GOT3 (cell line): ENCODE data around the gene TVP23C.
"Not testable (repeated sequence)": the region's sequence is repeated elsewhere in the genome, so short reads cannot be mapped to it uniquely, and the experiment has no call there.

Experiments used
- DNase-seq: peaks from one replicate; lab custom pipeline; 2025; ENCODE audit warnings: mixed read lengths; lab: John Stamatoyannopoulos, UW

TVP23C gene

DNA sequence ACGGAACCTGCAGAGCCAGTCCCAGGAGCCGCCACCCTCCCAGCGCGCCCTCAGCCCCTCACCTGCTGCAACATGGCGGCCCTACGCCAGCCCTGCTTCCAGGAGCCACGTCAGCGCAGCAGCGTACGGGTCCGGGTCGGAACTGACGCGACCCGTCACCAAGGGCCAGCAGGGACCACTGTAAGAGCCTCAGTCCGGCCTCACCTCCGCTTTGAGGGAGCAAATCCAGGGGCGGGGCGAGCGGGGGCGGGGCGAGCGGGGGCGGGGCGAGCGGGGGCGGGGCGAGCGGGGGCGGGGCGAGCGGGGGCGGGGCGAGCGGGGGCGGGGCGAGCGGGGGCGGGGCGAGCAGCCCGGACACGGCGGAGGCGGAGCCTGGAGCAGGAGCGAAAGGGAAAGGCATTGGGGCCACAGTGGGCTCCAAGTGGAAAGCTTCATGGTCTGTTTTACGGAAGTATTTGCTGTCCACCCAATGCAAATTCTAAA lies at the start of gene TVP23C:
Gene TVP23C (minus strand): TSS at position 109 of the 483 bp plus-strand sequence. CDS start 35 bp downstream, at position 74.
- DNase-seq = peak; percentile 24

DNA sequence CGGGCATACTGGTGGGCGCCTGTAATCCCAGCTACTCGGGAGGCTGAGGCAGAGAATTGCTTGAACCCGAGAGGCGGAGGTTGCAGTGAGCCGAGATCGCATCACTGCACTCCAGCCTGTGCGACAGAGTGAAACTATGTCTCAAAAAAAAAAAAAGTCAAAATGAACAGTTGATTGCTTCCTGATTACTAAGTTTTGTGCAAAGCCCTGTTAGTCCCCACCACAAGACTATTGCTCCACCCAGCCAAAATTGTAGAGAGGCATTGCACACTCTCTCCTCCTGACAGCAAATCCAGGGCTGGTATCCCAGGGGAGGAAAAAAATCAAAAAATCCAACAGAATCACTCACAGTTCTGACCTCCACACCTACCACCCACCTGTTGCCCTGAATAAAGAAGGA lies 29.7 kb upstream of the TVP23C start:
- DNase-seq = not testable (repeated sequence)

DNA sequence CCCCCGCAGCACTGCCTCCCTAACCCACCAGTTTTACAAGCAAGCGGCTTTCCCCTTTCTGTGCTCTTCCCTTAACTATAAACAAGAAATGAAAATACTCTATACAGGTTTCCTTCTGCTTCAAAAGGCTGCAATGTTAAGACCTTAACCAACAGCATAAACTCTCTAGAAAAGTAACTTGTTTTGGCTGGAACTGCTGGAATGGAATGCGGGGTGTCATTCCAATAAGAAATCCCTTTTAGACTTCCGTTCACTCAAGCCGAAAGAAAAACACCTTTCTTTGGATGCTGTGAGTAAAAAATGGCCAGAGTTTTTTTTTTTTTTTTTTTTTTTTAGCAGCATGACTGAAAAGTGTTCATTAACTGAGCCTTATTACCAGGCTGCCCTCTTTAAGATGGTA lies 28.7 kb upstream of the TVP23C start:
- DNase-seq = not testable (repeated sequence)

DNA sequence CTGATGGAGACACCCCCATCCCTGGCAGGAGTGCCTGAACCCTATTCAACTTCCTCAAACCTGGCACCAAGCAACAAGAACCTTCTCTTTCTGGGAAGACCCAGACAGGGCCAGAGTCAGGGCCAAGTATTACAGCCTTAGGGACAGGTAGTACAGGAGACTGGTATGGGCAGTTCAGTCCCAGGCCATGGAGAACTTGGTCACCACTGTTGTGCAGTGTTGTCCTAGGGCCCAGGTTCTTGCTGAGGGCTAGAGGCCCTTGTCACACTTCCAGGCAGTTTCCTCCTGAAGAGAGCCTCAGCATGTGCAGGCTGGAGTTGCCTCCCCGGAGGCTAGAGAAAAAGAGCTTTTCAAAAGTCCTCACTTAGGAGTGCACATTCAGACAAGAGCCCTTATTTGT lies 27.6 kb upstream of the TVP23C start:
- DNase-seq = not testable (repeated sequence)

DNA sequence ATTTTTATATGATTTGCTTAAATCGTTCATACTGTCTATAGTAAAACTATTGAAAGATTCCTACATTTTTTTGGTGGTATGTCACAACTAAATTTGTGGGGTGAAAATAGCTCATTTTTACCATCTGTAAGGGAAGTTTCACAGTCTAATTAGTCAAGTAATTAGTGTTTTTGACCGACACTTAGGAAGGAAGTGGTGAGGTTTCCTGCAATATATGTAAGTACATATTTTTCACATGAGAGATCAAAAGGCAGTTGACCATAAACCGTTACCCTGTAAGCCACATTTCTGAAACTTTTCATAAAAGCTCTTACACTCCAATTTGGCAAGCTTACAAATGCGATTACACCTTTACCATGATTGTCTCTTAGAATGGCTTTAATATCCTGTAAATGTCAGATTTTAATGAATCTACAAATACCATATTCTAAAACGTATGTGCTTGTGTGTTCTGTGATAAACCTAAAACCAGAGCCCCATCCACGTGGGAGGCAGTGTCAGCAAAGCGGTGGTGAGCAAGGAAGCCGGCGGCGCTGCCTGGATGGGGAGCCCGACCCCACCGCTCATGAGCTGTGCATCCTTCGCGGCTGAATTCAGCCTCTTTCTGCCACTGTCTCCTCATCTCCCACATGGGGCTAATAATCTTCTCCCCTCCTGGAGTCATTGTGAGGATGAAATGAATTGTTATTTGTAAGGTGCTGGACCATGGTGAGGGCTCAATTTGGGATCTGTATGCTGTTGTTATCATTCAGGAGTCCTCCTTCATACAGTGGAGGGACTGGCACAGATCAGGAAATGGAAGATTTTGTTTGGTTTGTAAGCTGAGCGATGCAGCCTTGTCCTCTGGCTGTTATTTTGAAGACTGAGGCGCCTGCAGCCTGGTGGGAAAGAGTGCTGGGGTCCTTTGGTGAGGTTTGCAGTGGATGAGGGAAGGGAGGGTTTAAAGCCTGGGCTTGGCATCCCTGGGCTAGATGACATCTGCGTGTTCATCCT lies 26.6 kb upstream of the TVP23C start:
- DNase-seq = not testable (repeated sequence)

DNA sequence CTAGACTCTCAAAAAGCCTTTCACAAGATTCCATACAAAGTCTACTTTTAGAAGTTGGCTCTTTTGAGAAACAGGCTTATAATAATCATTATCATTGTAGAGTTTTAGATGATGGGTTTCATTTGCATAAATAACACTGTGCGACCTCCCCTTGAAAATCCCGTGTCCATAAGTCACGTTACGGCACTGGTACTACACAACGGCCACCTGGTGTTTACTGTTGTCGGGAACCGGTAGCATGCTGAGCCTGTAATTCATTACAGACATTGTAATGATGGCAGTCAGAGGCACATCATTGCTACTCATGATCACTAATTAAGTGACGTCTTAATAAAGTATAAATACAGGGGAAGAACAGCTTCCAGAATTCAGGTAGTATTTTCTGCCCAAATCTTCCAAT lies 24.7 kb upstream of the TVP23C start:
- DNase-seq = not testable (repeated sequence)

DNA sequence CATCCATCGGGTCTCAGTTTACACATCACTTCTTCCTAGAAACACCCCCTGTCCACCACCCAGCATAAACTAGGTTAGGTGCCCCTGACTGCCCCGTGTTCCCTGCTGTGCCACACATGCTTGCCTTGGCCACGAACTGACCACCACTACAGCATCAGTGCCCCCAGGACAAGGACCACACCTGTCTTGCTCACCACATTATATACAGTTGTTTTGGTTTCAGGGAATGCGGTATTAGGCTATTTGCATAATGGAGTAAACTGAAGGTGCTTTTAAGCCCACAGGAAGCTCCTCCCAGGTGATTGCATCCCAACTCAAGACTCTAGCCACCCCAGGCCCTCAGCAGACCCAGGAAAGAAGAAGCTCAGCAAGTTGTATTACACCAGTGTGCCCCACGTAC lies 20.0 kb upstream of the TVP23C start:
- DNase-seq = not testable (repeated sequence)

DNA sequence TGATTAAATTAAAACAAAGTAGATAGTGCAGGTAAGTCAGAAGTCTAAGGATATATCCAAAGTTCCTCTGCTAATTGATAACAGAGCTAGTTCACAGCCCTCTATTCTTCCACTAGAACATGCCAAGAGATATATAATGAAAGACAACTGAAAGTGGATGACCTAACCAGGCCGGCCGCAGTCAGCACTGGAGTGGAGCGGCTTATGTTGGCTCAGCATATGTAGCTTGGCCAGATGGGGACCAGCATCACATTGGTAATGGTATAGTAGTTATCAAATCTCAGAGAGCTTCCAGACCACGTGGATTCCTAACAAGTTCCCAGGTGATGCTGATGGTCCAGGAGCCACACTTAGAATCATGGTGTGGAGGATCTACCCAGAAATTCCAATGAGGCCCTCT lies 18.2 kb upstream of the TVP23C start:
- DNase-seq = not testable (repeated sequence)

DNA sequence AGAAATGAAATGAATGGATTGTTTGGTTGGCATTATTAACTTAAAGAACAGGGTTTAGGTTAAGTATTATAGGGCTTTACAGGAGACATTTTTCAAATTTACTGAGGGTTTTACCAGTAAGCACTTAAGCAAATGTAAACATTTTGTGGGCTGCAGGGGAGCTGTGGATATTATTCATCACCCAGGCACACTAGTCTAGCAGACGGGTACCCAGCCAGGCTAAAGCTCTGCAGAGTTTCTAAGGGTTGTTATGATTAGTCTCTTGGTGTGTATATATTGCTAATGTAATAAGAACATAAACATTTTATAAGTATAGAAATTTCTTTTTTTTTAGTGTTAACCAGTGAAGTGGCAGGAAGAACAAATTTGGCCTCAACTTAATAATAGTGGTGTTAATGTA lies 13.6 kb upstream of the TVP23C start:
- DNase-seq = not testable (repeated sequence)

DNA sequence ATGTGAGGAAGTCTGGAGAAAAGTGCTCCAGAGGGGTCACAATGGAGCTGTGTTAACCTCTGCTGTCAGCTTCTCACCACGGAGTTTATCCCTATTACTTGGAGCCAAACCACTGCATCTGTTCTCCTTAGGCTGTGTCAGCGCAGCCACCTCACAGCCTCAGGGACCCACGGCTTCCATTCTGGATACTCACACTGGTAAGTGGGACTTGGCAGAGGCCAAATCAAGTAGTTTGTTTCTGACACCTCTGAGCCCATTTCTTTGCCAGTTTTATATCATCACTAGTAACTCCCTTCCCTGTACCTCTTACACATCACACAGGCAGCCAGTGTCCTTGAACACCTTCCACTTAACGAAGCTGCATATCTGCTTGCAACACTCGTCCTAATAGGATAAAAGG lies 11.4 kb upstream of the TVP23C start:
- DNase-seq = not testable (repeated sequence)

DNA sequence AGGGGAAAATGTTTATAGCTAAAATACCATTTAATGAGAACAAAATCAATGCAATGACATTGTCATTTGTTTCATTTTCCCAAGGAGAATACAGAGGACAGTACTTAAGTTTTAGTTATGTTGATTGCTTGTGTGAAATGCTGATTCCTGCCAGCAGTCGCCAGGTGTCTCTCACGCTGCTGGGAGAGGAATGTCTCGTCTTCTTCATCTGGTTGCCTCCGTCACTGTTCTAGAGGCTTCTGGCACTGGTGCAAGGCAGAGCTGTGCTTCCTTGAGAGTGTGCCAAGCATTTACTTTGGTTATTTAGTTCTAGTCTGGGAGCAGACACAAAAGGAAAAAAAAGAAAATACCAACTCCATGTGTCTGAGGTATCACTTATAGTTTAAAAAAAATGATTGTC lies 10.6 kb upstream of the TVP23C start:
- not testable (repeated sequence) for DNase-seq

DNA sequence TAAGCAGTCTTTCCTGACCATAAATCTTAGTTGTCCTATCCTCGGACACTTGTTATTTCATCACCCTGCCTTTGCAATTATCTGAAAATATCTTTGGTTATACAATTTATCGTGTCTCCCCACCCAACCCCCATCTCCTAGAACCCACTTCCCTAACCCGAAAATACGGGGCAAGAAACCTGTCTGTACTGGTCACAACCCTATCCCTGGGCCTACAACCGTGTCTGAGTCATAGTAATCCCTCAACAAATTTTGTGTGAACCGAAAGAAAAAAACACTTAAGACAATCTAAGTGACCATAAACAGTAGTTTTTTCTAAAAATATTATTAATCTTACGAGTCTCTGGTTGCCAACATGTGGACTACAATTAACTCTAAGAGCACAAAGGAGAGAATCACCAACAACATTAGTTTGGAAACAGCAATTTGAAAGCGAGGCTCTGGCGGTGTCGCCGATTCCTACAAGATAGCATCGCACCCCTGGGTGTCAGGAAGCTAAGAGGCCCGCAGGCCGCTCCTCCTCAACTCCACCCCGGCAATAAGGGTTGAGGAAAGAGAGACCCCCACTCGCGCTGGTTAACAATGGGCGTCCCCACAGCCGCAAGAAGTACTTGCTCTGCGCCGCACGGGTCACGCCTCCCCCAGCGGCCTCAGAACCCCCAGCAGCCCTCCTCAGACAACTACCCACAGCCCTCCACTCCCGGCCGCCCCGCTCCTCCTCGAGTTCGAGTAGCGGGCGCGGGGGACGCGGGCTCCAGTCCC lies 489 bp downstream of the TVP23C start:
- DNase-seq = not testable (repeated sequence)

DNA sequence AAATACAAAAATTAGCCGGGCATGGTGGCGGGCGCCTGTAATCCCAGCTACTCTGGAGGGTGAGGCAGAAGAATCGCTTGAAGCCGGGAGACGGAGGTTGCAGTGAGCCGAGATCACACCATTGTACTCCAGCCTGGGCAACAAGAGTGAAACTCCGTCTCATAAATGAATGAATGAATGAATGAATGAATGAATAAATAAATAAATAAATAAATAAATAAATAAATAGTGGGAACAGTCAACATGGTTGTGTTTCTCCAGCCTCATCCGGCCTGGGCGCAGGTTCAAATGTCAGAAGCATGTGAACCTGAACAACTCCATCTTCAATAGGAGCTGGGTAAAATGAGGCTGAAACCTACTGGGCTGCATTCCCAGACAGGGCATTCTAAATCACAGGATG lies 1.8 kb downstream of the TVP23C start:
- DNase-seq = not testable (repeated sequence)

DNA sequence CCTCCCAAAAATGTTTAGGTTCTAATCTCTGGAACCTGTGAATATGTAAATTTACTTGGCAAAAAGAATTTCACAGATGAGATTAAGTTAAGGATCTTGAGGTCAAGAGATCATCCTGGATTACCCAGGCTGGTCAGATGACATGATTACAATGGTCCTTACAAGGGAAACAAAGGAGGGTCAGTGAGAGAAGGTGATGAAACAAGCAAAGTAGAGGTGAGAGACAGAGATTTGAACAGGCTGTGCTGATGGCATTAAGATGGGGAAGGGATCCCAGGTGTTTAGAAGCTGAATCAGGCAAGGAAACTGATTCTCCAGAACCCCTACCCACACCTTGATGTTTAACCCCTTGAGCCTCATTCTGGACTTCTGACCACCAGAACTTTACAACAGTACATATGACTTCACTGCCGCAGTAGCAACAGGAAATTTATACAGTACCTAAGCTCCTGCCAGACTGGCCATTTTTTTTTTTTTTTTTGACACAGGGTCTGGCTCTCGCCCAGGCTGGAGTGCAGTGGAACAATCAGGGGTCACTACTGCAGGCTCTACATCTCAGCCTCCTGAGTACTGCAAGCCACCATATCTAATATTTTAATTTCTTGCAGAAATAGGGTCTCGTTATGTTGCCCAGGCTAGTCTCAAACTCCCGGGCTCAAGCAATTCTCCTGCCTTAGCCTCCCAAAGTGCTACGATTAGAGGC lies 4.7 kb downstream of the TVP23C start:
- DNase-seq = not testable (repeated sequence)

DNA sequence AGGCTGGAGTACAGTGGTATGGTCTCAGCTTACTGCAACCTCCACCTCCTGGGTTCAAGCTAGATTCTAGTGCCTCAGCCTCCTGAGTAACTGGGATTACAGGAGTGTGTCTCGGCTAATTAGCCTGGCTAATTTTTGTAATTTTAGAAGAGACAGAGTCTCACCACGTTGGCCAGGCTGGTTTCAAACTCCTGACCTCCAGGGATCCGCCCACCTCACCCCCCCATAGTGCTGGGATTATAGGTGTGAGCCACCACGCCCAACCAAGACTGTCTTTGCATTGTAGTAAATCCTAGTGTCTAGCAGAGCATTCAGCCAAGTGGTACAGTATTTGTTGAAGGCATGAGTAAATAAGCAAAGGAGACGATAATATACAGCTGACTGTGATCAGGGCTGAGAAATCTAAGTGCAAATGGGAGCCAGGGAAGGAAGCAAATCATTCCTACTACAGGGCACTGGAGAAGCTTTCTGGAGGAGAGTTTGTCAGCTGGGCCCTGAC lies 5.9 kb downstream of the TVP23C start:
- DNase-seq = not testable (repeated sequence)

DNA sequence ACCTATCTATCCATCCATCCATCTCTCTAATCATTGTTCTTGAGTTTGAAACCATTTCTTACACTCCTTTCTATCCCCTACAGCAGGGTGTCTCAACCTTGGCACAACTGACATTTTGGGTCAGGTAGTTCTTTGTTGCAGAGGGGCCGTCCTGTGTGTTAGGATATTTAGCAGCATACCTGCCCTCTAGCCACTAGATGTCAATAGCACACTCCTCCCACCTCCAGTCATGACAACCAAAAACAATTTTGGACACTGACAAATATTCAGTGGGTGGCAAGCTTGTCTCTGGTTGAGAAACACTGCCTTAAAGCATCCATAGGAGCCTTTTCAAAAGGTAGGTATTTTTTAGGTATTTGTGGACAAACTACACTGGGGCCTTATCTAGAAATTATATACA lies 10.4 kb downstream of the TVP23C start:
- not testable (repeated sequence) for DNase-seq

DNA sequence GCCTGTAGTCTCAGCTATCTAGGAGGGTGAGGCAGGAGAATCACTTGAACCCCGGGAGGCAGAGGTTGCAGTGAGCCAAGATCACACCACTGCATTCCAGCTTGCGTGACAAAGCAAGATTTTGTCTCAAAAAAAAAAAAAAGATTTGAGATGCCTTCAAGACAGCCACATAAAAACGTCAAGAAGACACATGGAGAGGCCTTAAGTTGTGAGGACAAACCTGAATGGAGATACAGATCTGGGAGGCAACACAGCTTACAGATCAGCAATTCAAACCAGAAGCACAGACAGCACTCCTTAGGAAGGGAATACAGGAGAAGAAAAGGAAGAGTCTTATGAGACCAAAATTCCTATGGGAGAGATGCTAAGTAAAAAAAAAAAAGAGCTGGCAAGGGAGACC lies 13.7 kb downstream of the TVP23C start:
- DNase-seq = not testable (repeated sequence)

DNA sequence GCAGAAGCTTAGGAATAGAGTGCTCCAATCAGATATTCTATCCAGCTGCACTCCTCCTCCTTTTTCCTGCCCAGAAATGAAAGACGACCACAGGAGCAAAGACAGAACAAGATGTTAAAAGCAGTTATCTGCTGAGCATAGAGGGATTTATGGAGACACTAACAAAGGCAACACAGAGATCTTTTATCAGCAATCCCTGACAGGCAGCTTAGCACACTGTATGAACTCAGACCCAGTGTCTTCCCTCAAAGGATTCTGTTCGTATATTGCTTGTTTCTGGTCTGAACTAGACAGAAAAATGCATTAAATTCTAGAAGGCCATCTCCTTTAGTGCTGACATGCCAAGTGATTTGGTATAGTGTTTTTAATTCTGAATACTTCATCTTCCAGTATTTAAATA lies 16.7 kb downstream of the TVP23C start:
- not testable (repeated sequence) for DNase-seq

DNA sequence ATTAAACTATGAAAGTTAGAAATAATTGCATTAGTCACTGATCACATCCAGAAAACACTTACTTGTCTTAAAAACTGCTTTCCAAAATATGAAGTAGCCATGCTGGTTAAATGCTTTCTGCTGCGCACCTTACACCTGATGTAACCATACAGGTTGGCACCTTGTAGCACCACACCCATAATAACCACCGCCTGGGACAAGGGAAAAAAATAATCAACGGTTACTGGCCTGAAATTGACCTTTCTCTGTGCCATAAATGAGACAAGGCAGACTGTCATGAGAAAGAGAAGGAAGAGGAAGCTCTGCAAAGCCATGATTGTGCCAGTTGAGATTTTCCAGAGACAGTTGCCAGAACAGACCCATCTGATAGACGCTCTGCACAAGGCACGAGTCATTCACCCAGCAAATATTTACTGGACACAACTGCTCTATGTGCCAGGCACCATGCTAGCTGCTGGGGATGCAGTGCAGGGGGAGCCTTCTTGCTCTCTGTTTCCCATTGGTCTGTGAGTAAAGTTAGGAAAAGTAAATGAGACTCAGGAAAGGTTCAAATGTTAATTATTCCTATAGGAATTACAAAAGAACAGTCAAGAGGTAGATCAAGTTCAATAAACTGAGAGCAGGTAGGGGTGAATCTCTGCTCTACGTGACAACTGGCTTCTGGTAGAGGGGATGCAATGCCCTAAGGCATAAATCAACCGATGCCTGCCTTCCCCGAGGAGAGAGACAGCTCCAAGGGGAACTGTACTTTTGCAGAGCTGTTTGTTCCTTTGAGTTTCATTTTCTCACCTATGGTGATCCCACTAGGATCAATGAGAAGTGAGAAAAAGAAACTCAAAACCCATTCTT lies 22.7 kb downstream of the TVP23C start:
- not testable (repeated sequence) for DNase-seq

DNA sequence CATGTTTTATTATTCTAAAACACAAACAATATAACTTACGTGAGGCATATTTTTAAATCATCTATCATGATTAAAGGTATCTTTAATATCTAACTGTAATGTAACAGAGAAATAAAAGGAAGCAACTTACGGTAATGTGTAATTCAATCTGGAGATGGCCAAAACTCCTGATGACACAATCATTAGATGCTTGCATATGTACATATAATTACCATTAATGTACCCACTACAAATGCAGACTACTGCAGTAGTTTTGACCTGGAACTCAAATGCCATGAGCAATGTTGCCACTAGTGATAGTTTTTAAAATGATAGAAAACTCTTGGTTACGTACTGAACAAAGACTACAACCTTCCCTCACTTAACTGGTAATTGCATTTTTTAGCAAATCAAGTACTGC lies 30.2 kb downstream of the TVP23C start:
- not testable (repeated sequence) for DNase-seq
